ENCODE measurements around the gene PLS1. TPM values are rescaled to one million over a fixed set of nuclear protein-coding genes. Genes with fewer than 3 reads are reported as not detected.
"Not testable (repeated sequence)": the region's sequence is repeated elsewhere in the genome, so short reads cannot be mapped to it uniquely, and the experiment has no call there.

PLS1 gene
- total RNA-seq, 2 experiments from 2014 or later: 0.63 to 0.92 TPM

- POLR2A ChIA-PET: no interaction called here
- H3K27ac ChIP-seq (ENCODE audit: low read depth in 1 of 2, low read length in 2 of 2): no peak overlapping the region
- H3K4me3 Mint-ChIP-seq: no peak overlapping the region
Observed at GRCh38 chr3:142705198-142705597, 109.0 kb downstream of the PLS1 start.

GRCh38 chr3:142706321-142707127, 110.3 kb downstream of the PLS1 start:
- ATAC-seq (ENCODE audit: poor library complexity) (no peak), DNase-seq (no peak)
- H3K4me1 Mint-ChIP-seq (ENCODE audit: low read depth): no peaks in the 10 kb centered on the region
- intact Hi-C loops (cut with DNase I, micrococcal nuclease): no loop called here
- Histone ChIP-seq H3K9me3 (ENCODE audit: control insufficient read depth in 1 of 2, insufficient read depth in 1 of 2, low read length in 2 of 2) (no peaks in the 10 kb centered on the region), H3K36me3 (ENCODE audit: insufficient read depth, low read length) (no peaks in the 10 kb centered on the region), H3K4me1 (ENCODE audit: insufficient read depth, low read length) (no peaks in the 10 kb centered on the region), H3K27me3 (ENCODE audit: control insufficient read depth in 1 of 2, insufficient read depth in 2 of 2, low read length in 2 of 2) (no peaks in the 10 kb centered on the region), H3K4me3 (ENCODE audit: low read length) (no peak overlapping the region), H3K27ac (ENCODE audit: low read depth in 1 of 2, low read length in 2 of 2) (no peak overlapping the region)
- H3K27me3 Mint-ChIP-seq: no peaks in the 10 kb centered on the region
- no peak overlapping the region for H3K27ac Mint-ChIP-seq
- H3K9me3 Mint-ChIP-seq: no peaks in the 10 kb centered on the region
- H3K4me3 Mint-ChIP-seq: no peak overlapping the region
- H3K36me3 Mint-ChIP-seq (ENCODE audit: low read depth): no peaks in the 10 kb centered on the region
- ChIA-PET POLR2A (no interaction called here), CTCF (interaction anchor here (1.0 kb wide), 1 partner anchor 22 kb away, joined by 3 read pairs; no protein-coding TSS in a partner anchor)
- TF ChIP-seq CTCF (IDR thresholded peaks at IDR 0.05): no peak

More at GRCh38 chr3:142705198-142705597, 109.0 kb downstream of the PLS1 start:
- intact Hi-C loops (cut with DNase I, micrococcal nuclease): no loop called here
- no peak overlapping the region for H3K27ac Mint-ChIP-seq
- no peaks in the 10 kb centered on the region for H3K4me1 ChIP-seq (ENCODE audit: insufficient read depth, low read length)
- TF ChIP-seq CTCF (IDR thresholded peaks at IDR 0.05): no peak
- no peaks in the 10 kb centered on the region for H3K9me3 ChIP-seq (ENCODE audit: control insufficient read depth in 1 of 2, insufficient read depth in 1 of 2, low read length in 2 of 2)
- CTCF ChIA-PET: no interaction called here
- H3K27me3 Mint-ChIP-seq: no peaks in the 10 kb centered on the region
- H3K36me3 ChIP-seq (ENCODE audit: insufficient read depth, low read length): no peaks in the 10 kb centered on the region
- DNase-seq: no peak
- H3K4me1 Mint-ChIP-seq (ENCODE audit: low read depth): no peaks in the 10 kb centered on the region
- H3K27me3 ChIP-seq (ENCODE audit: control insufficient read depth in 1 of 2, insufficient read depth in 2 of 2, low read length in 2 of 2): no peaks in the 10 kb centered on the region
- no peak for ATAC-seq (ENCODE audit: poor library complexity)
- no peaks in the 10 kb centered on the region for H3K9me3 Mint-ChIP-seq
- H3K36me3 Mint-ChIP-seq (ENCODE audit: low read depth): no peaks in the 10 kb centered on the region
- no peak overlapping the region for H3K4me3 ChIP-seq (ENCODE audit: low read length)

- DNase-seq (no peak), ATAC-seq (ENCODE audit: poor library complexity) (no peak)
Observed at GRCh38 chr3:142709207-142709606, 113.0 kb downstream of the PLS1 start.

GRCh38 chr3:142714882-142715281, 118.7 kb downstream of the PLS1 start:
- H3K4me1 Mint-ChIP-seq (ENCODE audit: low read depth); DNase-seq; H3K36me3 Mint-ChIP-seq (ENCODE audit: low read depth); H3K27ac Mint-ChIP-seq; H3K4me3 Mint-ChIP-seq; H3K36me3 ChIP-seq (ENCODE audit: insufficient read depth, low read length); CTCF ChIA-PET; H3K9me3 Mint-ChIP-seq; H3K27me3 ChIP-seq (ENCODE audit: control insufficient read depth in 1 of 2, insufficient read depth in 2 of 2, low read length in 2 of 2); H3K4me3 ChIP-seq (ENCODE audit: low read length); H3K27ac ChIP-seq (ENCODE audit: low read depth in 1 of 2, low read length in 2 of 2); POLR2A ChIA-PET; intact Hi-C loops (cut with DNase I, micrococcal nuclease); ATAC-seq (ENCODE audit: poor library complexity); H3K4me1 ChIP-seq (ENCODE audit: insufficient read depth, low read length); H3K9me3 ChIP-seq (ENCODE audit: control insufficient read depth in 1 of 2, insufficient read depth in 1 of 2, low read length in 2 of 2): not testable (repeated sequence)
- H3K27me3 Mint-ChIP-seq: peaks cover 44% of the 10 kb centered on the region

More at GRCh38 chr3:142709207-142709606, 113.0 kb downstream of the PLS1 start:
- intact Hi-C loops (cut with DNase I, micrococcal nuclease): no loop called here
- no peak overlapping the region for H3K27ac ChIP-seq (ENCODE audit: low read depth in 1 of 2, low read length in 2 of 2)
- H3K27me3 ChIP-seq (ENCODE audit: control insufficient read depth in 1 of 2, insufficient read depth in 2 of 2, low read length in 2 of 2): no peaks in the 10 kb centered on the region
- Mint-ChIP-seq H3K9me3 (no peaks in the 10 kb centered on the region), H3K4me3 (no peak overlapping the region), H3K27ac (no peak overlapping the region), H3K27me3 (peaks cover 6% of the 10 kb centered on the region), H3K4me1 (ENCODE audit: low read depth) (no peaks in the 10 kb centered on the region), H3K36me3 (ENCODE audit: low read depth) (no peaks in the 10 kb centered on the region)
- H3K9me3 ChIP-seq (ENCODE audit: control insufficient read depth in 1 of 2, insufficient read depth in 1 of 2, low read length in 2 of 2): no peaks in the 10 kb centered on the region
- H3K4me1 ChIP-seq (ENCODE audit: insufficient read depth, low read length): no peaks in the 10 kb centered on the region
- TF ChIP-seq CTCF (IDR thresholded peaks at IDR 0.05): no peak
- ChIA-PET POLR2A (no interaction called here), CTCF (no interaction called here)
- no peak overlapping the region for H3K4me3 ChIP-seq (ENCODE audit: low read length)
- no peaks in the 10 kb centered on the region for H3K36me3 ChIP-seq (ENCODE audit: insufficient read depth, low read length)
